Panc1 (cell line): Measurements from ENCODE around the gene UQCR11.

ENCODE experiments used
- CTCF ChIP-seq: fragments of 450-650 bp; IDR thresholded peaks from 2 replicates; pipeline ENCODE4 v1.5.1; 2017; ENCODE audit warnings: mild to moderate bottlenecking
- SIN3A ChIP-seq: IDR thresholded peaks from 2 replicates; pipeline ENCODE4 v1.6.1; 2012; ENCODE audit warnings: low read depth, mild to moderate bottlenecking, low read length, moderate library complexity, borderline replicate concordance; ENCODE audit not compliant: insufficient read depth

- TF ChIP-seq SIN3A (no peak), CTCF (no peak)
These were observed 44.9 kb downstream of the UQCR11 start for GRCh38 chr19:1560286-1560882.
